Natural killer cell (primary cell): ENCODE data around the gene RAI1. TPM values are rescaled to one million over a fixed set of nuclear protein-coding genes. Genes with fewer than 3 reads are reported as not detected.

ENCODE experiments used
- ATAC-seq, 3 donors: fragments of 150-1000 bp in 2 of 3; fragments of 200-7000 bp in 1 of 3; cut with Tn5 transposase; 1 replicate in 1 of 3; 2 replicates in 2 of 3; pipeline ENCODE4 v1.10.0; 2021; ENCODE audit warnings: mild to moderate bottlenecking in 2 of 3, moderate library complexity in 2 of 3
- DNase-seq, 2 donors: peaks; one replicate each; pipeline versions ENCODE4 v3.0.0 to v3.0.0-alpha.2; 2013 to 2021; ENCODE audit warnings: mixed read lengths in 1 of 2
- H3K27ac ChIP-seq: one replicate; pipeline ENCODE4 v1.5.1; 2013; ENCODE audit warnings: mild to moderate bottlenecking, low read length
- H3K27me3 ChIP-seq: one replicate; pipeline ENCODE4 v1.6.1; 2013; ENCODE audit warnings: low read length; ENCODE audit not compliant: control insufficient read depth, insufficient read depth
- H3K36me3 ChIP-seq: one replicate; pipeline ENCODE4 v1.6.1; 2013; ENCODE audit warnings: low read length; ENCODE audit not compliant: control insufficient read depth, insufficient read depth
- H3K4me1 ChIP-seq: one replicate; pipeline ENCODE4 v1.6.1; 2013; ENCODE audit warnings: low read length; ENCODE audit not compliant: control insufficient read depth, insufficient read depth
- H3K4me3 ChIP-seq: one replicate; pipeline ENCODE4 v1.5.1; 2013; ENCODE audit warnings: low read length
- H3K9me3 ChIP-seq: one replicate; pipeline ENCODE4 v1.6.1; 2013; ENCODE audit warnings: low read length; ENCODE audit not compliant: control insufficient read depth, insufficient read depth
- H3K27ac Mint-ChIP-seq, 2 donors: one replicate each; pipeline ENCODE4 v1.8.0; 2022; ENCODE audit warnings: mild to moderate bottlenecking in 2 of 2, mixed read lengths in 2 of 2, moderate library complexity in 1 of 2
- H3K27me3 Mint-ChIP-seq, 2 donors: one replicate each; pipeline ENCODE4 v1.8.0; 2022; ENCODE audit warnings: low read depth in 2 of 2, mixed read lengths in 2 of 2
- H3K36me3 Mint-ChIP-seq: one replicate; pipeline ENCODE4 v1.8.0; 2022; ENCODE audit warnings: mixed read lengths
- H3K4me1 Mint-ChIP-seq, 2 donors: one replicate each; pipeline ENCODE4 v1.8.0; 2022; ENCODE audit warnings: mixed read lengths in 2 of 2
- H3K4me3 Mint-ChIP-seq: one replicate; pipeline ENCODE4 v1.8.0; 2022; ENCODE audit warnings: mild to moderate bottlenecking, moderate library complexity, mixed read lengths
- H3K9me3 Mint-ChIP-seq, 2 donors: one replicate each; pipeline ENCODE4 v1.8.0; 2022; ENCODE audit warnings: mixed read lengths in 2 of 2
- WGBS: methylation state at CpG from one replicate; pipeline ENCODE4 v1.1.7; 2013; ENCODE audit warnings: missing lambda C conversion rate; ENCODE audit not compliant: insufficient coverage; 5-methylcytosine and 5-hydroxymethylcytosine counted together
- intact Hi-C: fragments of 100-400 bp; cut with micrococcal nuclease; formaldehyde crosslinking; loops from one replicate; pipeline ENCODE4 v1.14.2; 2022
- total RNA-seq, 4 donors: library from RNA; stranded (reverse); fragments of 120-200 nt in 1 of 4; gene quantifications; one replicate each; pipeline versions ENCODE4 v1.2.3 to v1.2.4, GENCODE V29; 2013 to 2022
- TF ChIP-seq, protein P1 (sequence below): fragments of 200-600 bp; IDR thresholded peaks from one replicate; pipeline ENCODE4 v1.8.0; 2022; ENCODE audit warnings: antibody characterized with exemption

RAI1 gene
- total RNA-seq, 3 donors from 2014 or later (not counting 1 experiment from before 2014, with no cell fraction given), result 39.8 to 55.0 (median 49.4) TPM

DNA sequence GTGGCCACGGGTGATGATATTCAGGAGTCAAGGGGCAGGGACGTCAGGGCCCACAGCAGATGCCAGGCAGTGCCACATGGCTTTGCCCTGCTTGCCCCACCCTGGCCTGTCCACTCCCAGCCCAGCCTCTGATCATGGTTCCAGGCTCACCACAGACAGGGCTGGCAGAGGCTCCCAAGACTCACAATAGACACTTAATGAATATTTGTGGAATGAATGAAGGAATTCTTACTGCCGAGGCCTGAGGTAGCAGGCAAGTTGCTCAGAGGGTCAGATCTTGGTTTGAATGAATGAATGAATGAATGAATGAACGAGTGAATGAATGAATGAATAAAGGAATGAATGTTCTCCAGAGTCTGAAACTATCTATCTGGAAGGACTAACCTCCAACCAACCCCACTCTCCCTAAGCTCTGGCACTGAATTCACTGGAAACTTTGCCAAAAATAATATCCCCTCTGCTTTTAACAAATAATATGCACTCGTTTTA lies 60.9 kb downstream of the RAI1 start:
- WGBS, result 87% methylated on average over 4 of the region's 5 CpGs
- H3K4me1 Mint-ChIP-seq, result peaks cover 15 to 23% of the 10 kb centered on the region in 2 donors
- H3K36me3 Mint-ChIP-seq, result no peaks in the 10 kb centered on the region
- TF ChIP-seq, protein P1, sequence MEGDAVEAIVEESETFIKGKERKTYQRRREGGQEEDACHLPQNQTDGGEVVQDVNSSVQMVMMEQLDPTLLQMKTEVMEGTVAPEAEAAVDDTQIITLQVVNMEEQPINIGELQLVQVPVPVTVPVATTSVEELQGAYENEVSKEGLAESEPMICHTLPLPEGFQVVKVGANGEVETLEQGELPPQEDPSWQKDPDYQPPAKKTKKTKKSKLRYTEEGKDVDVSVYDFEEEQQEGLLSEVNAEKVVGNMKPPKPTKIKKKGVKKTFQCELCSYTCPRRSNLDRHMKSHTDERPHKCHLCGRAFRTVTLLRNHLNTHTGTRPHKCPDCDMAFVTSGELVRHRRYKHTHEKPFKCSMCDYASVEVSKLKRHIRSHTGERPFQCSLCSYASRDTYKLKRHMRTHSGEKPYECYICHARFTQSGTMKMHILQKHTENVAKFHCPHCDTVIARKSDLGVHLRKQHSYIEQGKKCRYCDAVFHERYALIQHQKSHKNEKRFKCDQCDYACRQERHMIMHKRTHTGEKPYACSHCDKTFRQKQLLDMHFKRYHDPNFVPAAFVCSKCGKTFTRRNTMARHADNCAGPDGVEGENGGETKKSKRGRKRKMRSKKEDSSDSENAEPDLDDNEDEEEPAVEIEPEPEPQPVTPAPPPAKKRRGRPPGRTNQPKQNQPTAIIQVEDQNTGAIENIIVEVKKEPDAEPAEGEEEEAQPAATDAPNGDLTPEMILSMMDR, result no peak
- Histone ChIP-seq H3K36me3 (no peaks in the 10 kb centered on the region), H3K27me3 (no peaks in the 10 kb centered on the region), H3K4me3 (no peak overlapping the region), H3K27ac (no peak overlapping the region), H3K9me3 (no peaks in the 10 kb centered on the region), H3K4me1 (peaks cover 19% of the 10 kb centered on the region)
- H3K9me3 Mint-ChIP-seq, result no peaks in the 10 kb centered on the region
- no peaks in the 10 kb centered on the region for H3K27me3 Mint-ChIP-seq
- H3K4me3 Mint-ChIP-seq, result no peak overlapping the region
- DNase-seq (no peak), ATAC-seq (no peak)
- H3K27ac Mint-ChIP-seq, result no peak overlapping the region
- intact Hi-C loops, result no loop called here

DNA sequence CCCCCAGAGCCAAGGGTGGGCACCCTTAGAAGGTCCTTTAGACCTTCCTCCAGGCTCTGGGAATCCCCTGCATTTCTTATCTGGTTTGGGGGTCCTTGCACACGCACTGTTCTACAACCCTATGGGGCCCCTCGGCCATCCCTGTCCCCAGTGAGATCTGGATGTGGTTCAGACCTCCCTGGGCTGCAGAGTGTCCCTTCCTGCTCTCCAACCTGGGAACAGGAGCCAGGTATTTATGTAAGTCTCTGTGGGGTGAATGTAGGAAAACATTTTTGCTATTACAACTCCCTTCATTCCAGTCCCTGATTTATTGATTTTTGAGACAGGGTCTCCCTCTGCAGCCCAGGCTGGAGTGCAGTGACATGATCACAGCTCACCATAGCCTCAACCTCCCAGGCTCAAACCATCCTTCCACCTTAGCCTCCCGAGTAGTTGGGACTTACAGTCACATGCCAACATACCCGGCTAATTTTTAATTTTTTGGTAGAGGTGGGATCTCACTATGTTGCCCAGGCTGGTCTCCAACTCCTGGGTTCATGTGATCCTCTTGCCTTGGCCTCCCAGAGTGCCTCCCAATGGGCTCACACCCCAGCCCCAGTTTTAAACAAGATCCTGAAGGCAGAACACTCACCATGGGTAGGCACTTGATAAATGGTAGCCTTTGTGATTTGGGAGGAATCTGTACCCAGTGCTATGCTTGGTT lies 61.6 kb downstream of the RAI1 start:
- Mint-ChIP-seq H3K27ac (no peak overlapping the region), H3K27me3 (no peaks in the 10 kb centered on the region), H3K36me3 (no peaks in the 10 kb centered on the region), H3K9me3 (no peaks in the 10 kb centered on the region), H3K4me3 (no peak overlapping the region), H3K4me1 (peaks cover 14 to 18% of the 10 kb centered on the region in 2 donors)
- Histone ChIP-seq H3K27ac (no peak overlapping the region), H3K4me3 (no peak overlapping the region), H3K27me3 (no peaks in the 10 kb centered on the region), H3K4me1 (peaks cover 13% of the 10 kb centered on the region), H3K9me3 (no peaks in the 10 kb centered on the region), H3K36me3 (no peaks in the 10 kb centered on the region)
- no peak for ATAC-seq
- no peak for DNase-seq
- intact Hi-C loops, result no loop called here
- TF ChIP-seq, protein P1, result no peak
- WGBS, result 94% methylated on average over 4 of the region's 4 CpGs

DNA sequence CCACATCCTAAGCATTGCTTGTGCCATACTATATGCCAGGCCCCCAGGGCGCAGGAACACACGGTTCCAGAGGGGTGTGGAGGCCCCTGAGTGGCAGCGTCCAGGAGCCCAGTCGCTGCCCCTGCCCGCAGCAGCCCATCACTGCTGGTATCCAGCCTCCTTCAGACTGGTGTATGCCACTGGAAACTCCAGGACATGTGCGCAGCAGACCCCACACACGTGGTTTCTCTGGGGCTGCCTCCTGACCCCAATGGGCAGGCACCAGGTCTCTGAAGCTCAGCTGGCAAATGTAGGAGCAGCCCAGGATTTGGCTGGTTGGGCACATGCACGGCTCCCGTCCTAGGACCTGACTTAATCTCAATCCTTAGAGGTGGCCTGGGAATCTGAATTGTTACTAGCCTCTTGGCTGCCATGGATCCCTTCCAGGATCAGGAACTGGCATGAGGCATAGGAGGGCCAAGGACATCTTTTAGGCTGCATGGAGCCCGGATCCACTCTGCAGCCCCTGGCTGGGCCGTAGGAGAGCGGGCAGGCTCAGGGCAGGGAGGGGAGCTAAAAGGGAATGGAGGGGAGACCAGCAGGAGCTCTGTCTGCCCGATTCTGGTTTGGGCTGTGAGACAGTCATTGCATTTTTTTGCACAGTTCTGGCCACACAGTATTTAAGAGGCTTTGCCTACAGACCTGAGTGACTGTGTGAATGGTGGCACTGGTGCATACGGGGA lies 62.3 kb downstream of the RAI1 start:
- no peaks in the 10 kb centered on the region for H3K36me3 ChIP-seq
- H3K9me3 ChIP-seq, result no peaks in the 10 kb centered on the region
- no peak overlapping the region for H3K27ac Mint-ChIP-seq
- peaks cover 18 to 21% of the 10 kb centered on the region in 2 donors for H3K4me1 Mint-ChIP-seq
- intact Hi-C loops, result no loop called here
- H3K27me3 Mint-ChIP-seq, result no peaks in the 10 kb centered on the region
- no peaks in the 10 kb centered on the region for H3K9me3 Mint-ChIP-seq
- no peak for ATAC-seq
- TF ChIP-seq, protein P1, result no peak
- H3K27me3 ChIP-seq, result no peaks in the 10 kb centered on the region
- 93% methylated on average over 14 of the region's 14 CpGs for WGBS
- H3K4me1 ChIP-seq, result peaks cover 6% of the 10 kb centered on the region
- H3K36me3 Mint-ChIP-seq, result no peaks in the 10 kb centered on the region
- no peak overlapping the region for H3K4me3 Mint-ChIP-seq
- no peak for DNase-seq
- H3K27ac ChIP-seq, result no peak overlapping the region
- H3K4me3 ChIP-seq, result no peak overlapping the region
